Stromal cell of bone marrow (primary cell): ENCODE measurements around the gene TWIST2.

Experiments
- DNase-seq: peaks from one replicate; pipeline ENCODE4 v3.0.0-alpha.2; 2012; ENCODE audit warnings: low read depth

The TWIST2 gene

DNA sequence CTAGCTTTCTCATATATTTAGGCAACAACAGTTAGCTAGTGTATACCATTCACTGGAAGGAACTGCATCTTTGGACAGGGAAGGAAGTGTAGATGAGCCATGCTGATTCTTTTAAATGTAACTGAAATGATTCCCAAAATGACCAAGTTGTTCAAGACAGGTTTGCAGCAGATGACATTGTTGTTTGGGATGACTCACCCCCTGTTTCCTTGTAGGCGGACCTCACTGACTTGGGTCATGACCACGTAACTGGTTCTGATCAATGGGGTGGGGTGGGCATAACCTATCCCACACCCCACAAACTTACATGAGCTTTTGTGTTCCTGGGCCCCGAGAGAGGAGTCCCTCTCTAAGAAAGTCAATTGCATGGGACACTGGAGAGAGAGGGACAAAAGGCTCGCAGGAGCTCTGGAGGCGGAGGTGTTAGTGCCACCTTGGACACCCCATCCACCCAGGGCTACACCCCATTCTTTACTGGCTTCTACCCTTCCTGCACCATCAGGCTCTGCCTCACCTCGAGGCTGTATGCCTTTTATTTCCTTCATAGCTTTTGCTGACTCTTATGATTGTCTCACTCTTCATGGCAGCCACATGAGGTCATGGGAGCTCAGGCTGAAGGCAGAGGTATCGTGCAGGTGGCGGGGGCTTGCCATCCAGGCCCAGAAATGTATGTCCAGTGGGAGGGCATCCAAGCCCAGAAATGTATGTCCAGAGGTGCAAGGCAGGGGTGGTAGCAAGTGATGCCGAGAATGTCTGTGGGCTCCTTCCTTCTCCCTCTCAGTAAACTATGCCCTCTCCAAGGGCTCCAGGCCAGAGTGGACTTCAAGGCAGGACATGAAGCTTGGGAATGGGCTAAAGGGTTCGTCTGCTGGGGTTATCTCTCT is 108.0 kb downstream of the TWIST2 start:
- DNase-seq: no peak

DNA sequence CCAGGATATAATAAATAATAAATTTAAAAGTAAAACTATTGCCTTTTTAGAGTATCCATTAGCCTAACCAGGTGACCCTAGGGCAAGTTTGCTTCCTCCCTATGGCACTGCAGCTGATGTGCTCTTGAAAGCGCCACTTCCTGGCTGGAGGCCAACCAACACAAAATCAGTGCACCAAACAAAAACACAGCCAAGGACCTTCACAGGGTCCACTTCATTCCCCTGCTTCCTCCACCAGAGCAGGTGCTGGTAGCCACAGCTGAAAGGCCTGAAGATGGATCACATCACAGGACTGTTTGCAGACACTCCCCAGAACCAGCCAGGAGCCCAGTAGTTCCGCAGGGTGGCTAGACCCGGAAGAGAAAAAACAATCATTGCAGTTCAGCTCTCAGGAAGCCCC is 108.8 kb downstream of the TWIST2 start:
- DNase-seq: no peak
